Right atrium auricular region (tissue), 2 donors: ENCODE results near the gene ARFGAP2. TPM values are rescaled to one million over a fixed set of nuclear protein-coding genes. Genes with fewer than 3 reads are reported as not detected.
"Not testable (repeated sequence)": the region's sequence is repeated elsewhere in the genome, so short reads cannot be mapped to it uniquely, and the experiment has no call there.

Experiments
- DNase-seq: peaks from one replicate; pipeline ENCODE4 v3.0.0-alpha.2; 2019; ENCODE audit warnings: low spot score
- H3K27ac ChIP-seq, 2 donors: fragments of 200-600 bp; sonication (generic); 1 replicate in 1 of 2; 2 replicates in 1 of 2; pipeline ENCODE4 v1.5.1; 2016 to 2019
- H3K27me3 ChIP-seq, 2 donors: fragments of 200-600 bp; sonication (generic); one replicate each; pipeline versions ENCODE4 v1.5.1 to v1.6.0; 2017 to 2019
- H3K36me3 ChIP-seq: fragments of 200-600 bp; sonication (generic); one replicate; pipeline ENCODE4 v1.5.1; 2016
- H3K4me1 ChIP-seq, 2 donors: fragments of 200-600 bp; sonication (generic); one replicate each; pipeline versions ENCODE4 v1.5.1 to v1.6.0; 2017 to 2019
- H3K4me3 ChIP-seq, 2 donors: fragments of 200-600 bp; sonication (generic); 1 replicate in 1 of 2; 2 replicates in 1 of 2; pipeline ENCODE4 v1.5.1; 2017 to 2019; ENCODE audit warnings: mild to moderate bottlenecking in 1 of 2, moderate library complexity in 1 of 2
- H3K9me3 ChIP-seq, 2 donors: fragments of 200-600 bp; sonication (generic); one replicate each; pipeline ENCODE4 v1.5.1; 2019
- CTCF ChIP-seq, 2 donors: fragments of 200-600 bp; sonication (generic); IDR thresholded peaks; one replicate each; pipeline ENCODE4 v1.5.1; 2019; ENCODE audit warnings: antibody characterized with exemption in 2 of 2
- total RNA-seq, 2 donors: library from RNA; depleted of rRNA; stranded (reverse); fragments of >200 nt; gene quantifications; one replicate each; pipeline ENCODE4 v1.1.0, GENCODE V29; 2016

The ARFGAP2 gene
- total RNA-seq, 2 donors from 2014 or later = 75.1 to 78.0 TPM

- DNase-seq = no peak
- H3K4me1 ChIP-seq = no peaks in the 10 kb centered on the region
- H3K4me3 ChIP-seq = no peak overlapping the region
- H3K27me3 ChIP-seq = no peaks in the 10 kb centered on the region
- TF ChIP-seq CTCF (IDR thresholded peaks at IDR 0.05) = no peak
- no peak overlapping the region for H3K27ac ChIP-seq
- no peaks in the 10 kb centered on the region for H3K9me3 ChIP-seq
- H3K36me3 ChIP-seq = no peaks in the 10 kb centered on the region
Measured at GRCh38 chr11:47204637-47204989, 27.9 kb upstream of the ARFGAP2 start.

GRCh38 chr11:47202576-47202975 is 25.9 kb upstream of the ARFGAP2 start:
- no peak overlapping the region for H3K27ac ChIP-seq

GRCh38 chr11:47201015-47201414 is 24.3 kb upstream of the ARFGAP2 start:
- no peak for DNase-seq
- H3K4me1 ChIP-seq = no peaks in the 10 kb centered on the region
- H3K27ac ChIP-seq = no peak overlapping the region
- no peak for TF ChIP-seq CTCF (IDR thresholded peaks at IDR 0.05)
- no peaks in the 10 kb centered on the region for H3K27me3 ChIP-seq
- H3K36me3 ChIP-seq = no peaks in the 10 kb centered on the region
- H3K4me3 ChIP-seq = no peak overlapping the region
- H3K9me3 ChIP-seq = no peaks in the 10 kb centered on the region

More at GRCh38 chr11:47202576-47202975, 25.9 kb upstream of the ARFGAP2 start:
- H3K4me1 ChIP-seq = no peaks in the 10 kb centered on the region
- no peak for TF ChIP-seq CTCF (IDR thresholded peaks at IDR 0.05)
- H3K9me3 ChIP-seq = no peaks in the 10 kb centered on the region
- DNase-seq = no peak
- H3K27me3 ChIP-seq = no peaks in the 10 kb centered on the region
- H3K36me3 ChIP-seq = no peaks in the 10 kb centered on the region
- H3K4me3 ChIP-seq = no peak overlapping the region

GRCh38 chr11:47198161-47198560 is 21.5 kb upstream of the ARFGAP2 start:
- not testable (repeated sequence) for H3K4me3 ChIP-seq, DNase-seq, H3K27me3 ChIP-seq, H3K27ac ChIP-seq, H3K36me3 ChIP-seq, H3K9me3 ChIP-seq, H3K4me1 ChIP-seq

GRCh38 chr11:47192111-47192510 is 15.4 kb upstream of the ARFGAP2 start:
- Histone ChIP-seq H3K27ac (no peak overlapping the region), H3K27me3 (no peaks in the 10 kb centered on the region), H3K9me3 (no peaks in the 10 kb centered on the region), H3K4me3 (no peak overlapping the region), H3K4me1 (peaks cover 0 to 19% of the 10 kb centered on the region in 2 donors), H3K36me3 (no peaks in the 10 kb centered on the region)
- no peak for DNase-seq
- no peak for TF ChIP-seq CTCF (IDR thresholded peaks at IDR 0.05)

- H3K4me1 ChIP-seq = peaks cover 0 to 27% of the 10 kb centered on the region in 2 donors
- not testable (repeated sequence) for H3K27me3 ChIP-seq, H3K27ac ChIP-seq, H3K9me3 ChIP-seq, H3K4me3 ChIP-seq, DNase-seq, H3K36me3 ChIP-seq
Measured at GRCh38 chr11:47191137-47191536, 14.5 kb upstream of the ARFGAP2 start.

- Histone ChIP-seq H3K27me3 (no peaks in the 10 kb centered on the region), H3K9me3 (no peaks in the 10 kb centered on the region), H3K27ac (peak overlapping the region in 1 of 2 donors; percentile 99), H3K4me3 (no peak overlapping the region), H3K36me3 (no peaks in the 10 kb centered on the region), H3K4me1 (peaks cover 0 to 44% of the 10 kb centered on the region in 2 donors)
- no peak for TF ChIP-seq CTCF (IDR thresholded peaks at IDR 0.05)
- no peak for DNase-seq
Measured at GRCh38 chr11:47189100-47189834, 12.6 kb upstream of the ARFGAP2 start.
